SU-DHL-6 (cell line): ENCODE data around the gene TECTA.

Experiments used
- H2AFZ ChIP-seq: fragments of 200-600 bp; sonication (generic); 2 replicates; pipeline ENCODE4 v1.6.1; 2014; ENCODE audit warnings: low read depth, mild to moderate bottlenecking, moderate library complexity, mixed read lengths, antibody characterized with exemption, low read length; ENCODE audit not compliant: severe bottlenecking
- H3F3A ChIP-seq: fragments of 200-600 bp; shearing (Covaris generic); 2 replicates; pipeline ENCODE4 v1.6.0; 2016; ENCODE audit warnings: antibody characterized with exemption, mild to moderate bottlenecking; ENCODE audit not compliant: insufficient read depth
- H3K27ac ChIP-seq: fragments of 200-600 bp; sonication (generic); 2 replicates; pipeline ENCODE4 v1.5.1; 2016; ENCODE audit warnings: low read depth, mild to moderate bottlenecking, low read length, moderate library complexity, mixed read lengths
- H3K27me3 ChIP-seq: fragments of 200-600 bp; sonication (generic), shearing (Covaris generic); 2 replicates; pipeline ENCODE4 v1.6.0; 2014; ENCODE audit warnings: mild to moderate bottlenecking, low read length
- H3K36me3 ChIP-seq: fragments of 200-600 bp; sonication (generic); 2 replicates; pipeline ENCODE4 v1.6.1; 2014; ENCODE audit warnings: mild to moderate bottlenecking, low read length, mixed read lengths
- H3K4me2 ChIP-seq: fragments of 300-600, 200-600 bp; shearing (Covaris generic), sonication (generic); 2 replicates; pipeline ENCODE4 v1.6.0; 2014; ENCODE audit warnings: low read length, low read depth, mild to moderate bottlenecking; ENCODE audit not compliant: poor library complexity, severe bottlenecking
- H3K4me3 ChIP-seq: fragments of 200-600 bp; sonication (generic); 2 replicates; pipeline ENCODE4 v1.5.1; 2014; ENCODE audit warnings: antibody characterized with exemption, low read length, mild to moderate bottlenecking, mixed read lengths; ENCODE audit not compliant: insufficient read depth, poor library complexity, severe bottlenecking
- H3K79me2 ChIP-seq: fragments of 200-600 bp; sonication (generic); 2 replicates; pipeline ENCODE4 v1.6.1; 2014; ENCODE audit warnings: mild to moderate bottlenecking, low read length, moderate library complexity; ENCODE audit not compliant: insufficient read depth
- H3K9ac ChIP-seq: fragments of 200-600 bp; sonication (generic); 2 replicates; pipeline ENCODE4 v1.7.0; 2014; ENCODE audit warnings: mild to moderate bottlenecking, low read length
- H3K9me2 ChIP-seq: fragments of 200-600 bp; sonication (generic); replicated peaks from 2 replicates; pipeline ENCODE4 v1.6.1; 2014; ENCODE audit warnings: low read length; ENCODE audit not compliant: insufficient read depth
- H3K9me3 ChIP-seq: fragments of 200-600 bp; sonication (generic); 2 replicates; pipeline ENCODE4 v1.6.1; 2014; ENCODE audit warnings: low read length, mixed read lengths; ENCODE audit not compliant: insufficient read depth
- H4K20me1 ChIP-seq: fragments of 200-600 bp; sonication (generic); 2 replicates; pipeline ENCODE4 v1.6.1; 2014; ENCODE audit warnings: low read depth, mild to moderate bottlenecking, antibody characterized with exemption, low read length, moderate library complexity, mixed read lengths
- CTCF ChIP-seq: fragments of 200-600 bp; sonication (generic); IDR thresholded peaks from one replicate; pipeline ENCODE4 v1.5.1; 2017; ENCODE audit warnings: antibody characterized with exemption, mild to moderate bottlenecking, low read length, moderate library complexity; ENCODE audit not compliant: insufficient read depth, poor library complexity, severe bottlenecking
- EZH2phosphoT487 ChIP-seq: fragments of 200-600 bp; sonication (generic), shearing (Covaris generic); conservative IDR thresholded peaks from 2 replicates; pipeline ENCODE4 v1.6.1; 2018; ENCODE audit warnings: mild to moderate bottlenecking, antibody characterized with exemption, low read length, moderate library complexity, mixed read lengths

The TECTA gene

GRCh38 chr11:121123496-121124069 lies 22.5 kb downstream of the TECTA start:
- TF ChIP-seq EZH2phosphoT487 (no peak), CTCF (no peak)
- no peaks in the 10 kb centered on the region for H3K79me2 ChIP-seq
- no peaks in the 10 kb centered on the region for H4K20me1 ChIP-seq
- no peak overlapping the region for H3K9ac ChIP-seq
- no peak overlapping the region for H3K4me2 ChIP-seq
- no peaks in the 10 kb centered on the region for H3K9me2 ChIP-seq
- no peaks in the 10 kb centered on the region for H3K27me3 ChIP-seq
- no peaks in the 10 kb centered on the region for H3K36me3 ChIP-seq
- no peak overlapping the region for H2AFZ ChIP-seq
- H3K9me3 ChIP-seq = no peaks in the 10 kb centered on the region
- no peak overlapping the region for H3K4me3 ChIP-seq
- H3F3A ChIP-seq = no peaks in the 10 kb centered on the region
- no peak overlapping the region for H3K27ac ChIP-seq

- Histone ChIP-seq H3K9me3 (no peaks in the 10 kb centered on the region), H3K36me3 (no peaks in the 10 kb centered on the region), H3K79me2 (no peaks in the 10 kb centered on the region), H2AFZ (no peak overlapping the region), H3K4me3 (no peak overlapping the region), H3K9me2 (no peaks in the 10 kb centered on the region), H4K20me1 (no peaks in the 10 kb centered on the region), H3K4me2 (no peak overlapping the region), H3K27ac (no peak overlapping the region), H3F3A (no peaks in the 10 kb centered on the region), H3K27me3 (no peaks in the 10 kb centered on the region), H3K9ac (no peak overlapping the region)
- TF ChIP-seq CTCF = no peak
- no peak for TF ChIP-seq EZH2phosphoT487
These were observed 26.8 kb downstream of the TECTA start for GRCh38 chr11:121127809-121128208.

- no peak overlapping the region for H3K4me3 ChIP-seq
- no peak overlapping the region for H3K9ac ChIP-seq
- no peaks in the 10 kb centered on the region for H3F3A ChIP-seq
- TF ChIP-seq CTCF (no peak), EZH2phosphoT487 (no peak)
- H3K9me3 ChIP-seq = no peaks in the 10 kb centered on the region
- H3K79me2 ChIP-seq = no peaks in the 10 kb centered on the region
- no peak overlapping the region for H2AFZ ChIP-seq
- no peaks in the 10 kb centered on the region for H3K27me3 ChIP-seq
- no peak overlapping the region for H3K4me2 ChIP-seq
- no peak overlapping the region for H3K27ac ChIP-seq
- H4K20me1 ChIP-seq = no peaks in the 10 kb centered on the region
- no peaks in the 10 kb centered on the region for H3K36me3 ChIP-seq
- no peaks in the 10 kb centered on the region for H3K9me2 ChIP-seq
These were observed 28.6 kb downstream of the TECTA start for GRCh38 chr11:121129362-121130340.
